Stimulated activated CD4-positive, alpha-beta T cell treated with anti-CD3 and anti-CD28 coated beads, Interleukin-12 subunit alpha, Interleukin-12 subunit beta, amount 100 ng/mL, for 4 hours (primary cell): ENCODE measurements around the gene C4orf17.
"Not testable (repeated sequence)": the region's sequence is repeated elsewhere in the genome, so short reads cannot be mapped to it uniquely, and the experiment has no call there.

Source experiments
- DNase-seq: peaks from one replicate; pipeline ENCODE4 v3.0.0-alpha.2; 2020

C4orf17 gene

DNA sequence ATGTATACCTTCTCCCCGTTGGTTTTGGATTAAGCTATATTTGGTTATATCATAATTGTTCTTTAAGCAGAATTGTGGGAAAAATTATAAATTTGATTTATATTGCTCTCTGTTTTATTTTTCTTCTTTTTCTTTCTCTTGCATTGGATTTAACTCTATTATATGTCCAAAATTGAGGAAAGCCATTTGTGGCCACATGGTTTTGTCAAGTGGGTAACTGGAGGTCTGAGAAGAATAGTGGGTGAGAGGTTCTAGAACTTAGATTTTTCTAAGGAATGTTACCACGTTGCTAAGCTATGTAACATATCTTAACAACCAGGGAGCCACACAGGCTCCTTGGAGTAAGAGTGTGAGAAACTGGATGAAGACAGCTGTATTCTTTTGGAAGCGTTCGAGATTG is at the start of gene C4orf17:
Gene C4orf17 (plus strand): TSS at position 301 of the 400 bp plus-strand sequence. CDS start 2,061 bp downstream, outside the sequence.
- DNase-seq, result no peak

DNA sequence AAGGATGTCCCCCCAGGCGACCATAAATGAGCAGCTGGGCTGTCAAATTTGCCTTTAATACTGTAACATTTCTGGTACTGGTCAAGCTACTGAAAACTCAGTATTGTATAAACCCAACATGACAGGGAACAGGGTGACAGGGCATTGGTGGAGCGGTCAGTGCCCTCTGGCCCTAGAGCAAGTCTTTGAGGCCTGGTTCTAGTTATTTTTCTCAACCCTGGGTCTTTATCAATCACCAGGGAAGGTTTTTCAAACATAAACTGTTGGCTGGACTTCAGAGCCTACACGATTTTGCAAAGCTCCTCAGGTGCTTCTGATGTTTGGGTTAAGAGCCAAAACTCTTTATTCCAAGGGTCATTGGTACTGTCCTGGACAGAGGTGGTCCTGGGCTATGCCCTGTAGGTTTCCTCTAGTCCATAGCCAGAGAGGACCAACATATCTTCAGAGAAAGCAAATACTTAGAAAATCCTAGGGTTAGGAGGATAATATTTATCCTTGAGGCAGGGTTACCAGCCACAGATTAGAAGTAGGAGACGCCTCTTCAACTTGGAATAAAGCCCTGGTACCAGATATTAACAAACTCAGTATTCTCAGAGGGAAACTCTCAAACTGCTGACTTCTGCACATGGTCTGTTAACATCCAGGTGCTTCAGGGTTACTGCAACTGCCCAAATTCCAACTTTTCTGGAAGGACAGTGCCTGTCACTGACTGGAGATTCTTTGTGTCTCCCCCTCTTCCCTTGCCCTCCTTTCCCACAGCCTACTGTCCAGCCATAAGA is 49.0 kb upstream of the C4orf17 start:
- DNase-seq, result no peak

DNA sequence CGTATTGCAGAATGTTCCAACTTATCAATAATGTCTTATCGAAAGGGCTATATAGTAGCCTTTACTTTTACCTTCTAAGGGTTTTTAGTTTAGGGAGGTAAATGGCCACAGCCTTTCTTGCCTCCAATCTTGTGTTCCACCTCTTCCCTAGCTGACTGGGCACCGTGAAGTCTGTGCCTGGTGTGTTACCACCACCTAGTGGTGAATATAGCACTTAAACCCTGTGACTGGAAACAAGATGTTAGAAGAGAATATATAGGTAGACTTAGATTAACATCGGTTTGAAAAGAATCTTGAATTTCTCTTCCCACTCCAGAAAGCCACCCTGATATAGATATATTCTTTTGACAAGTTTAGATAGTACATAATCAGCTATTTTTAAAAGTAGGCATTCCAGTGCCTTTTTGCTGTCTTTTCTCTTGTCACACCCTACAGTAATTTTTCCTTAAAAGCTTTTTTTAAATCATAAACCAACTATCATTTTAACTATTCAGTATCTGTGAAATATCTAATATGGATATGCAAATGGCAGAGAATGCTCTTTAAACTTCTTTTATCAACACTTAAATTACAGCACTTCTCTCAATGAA is 47.9 kb upstream of the C4orf17 start:
- peak; percentile 24 for DNase-seq

DNA sequence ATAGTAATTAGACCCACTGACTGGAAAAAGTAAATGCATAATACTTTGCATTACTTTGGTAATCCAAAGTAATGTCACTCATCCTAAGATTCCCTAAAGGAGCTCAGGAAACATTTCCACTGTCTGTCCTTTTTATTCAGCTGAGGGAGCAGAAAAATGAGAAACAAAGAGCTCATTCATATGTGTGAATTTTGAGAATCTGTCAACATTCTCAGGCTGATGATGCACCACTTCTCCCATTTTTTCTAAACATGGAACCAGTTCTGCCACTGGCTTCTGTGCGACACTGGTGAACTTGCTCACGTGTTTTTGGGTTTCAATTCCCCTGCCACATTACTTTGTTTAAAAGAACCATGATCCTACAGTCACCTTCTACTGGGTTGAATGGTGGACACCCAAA is 47.3 kb upstream of the C4orf17 start:
- DNase-seq, result no peak

DNA sequence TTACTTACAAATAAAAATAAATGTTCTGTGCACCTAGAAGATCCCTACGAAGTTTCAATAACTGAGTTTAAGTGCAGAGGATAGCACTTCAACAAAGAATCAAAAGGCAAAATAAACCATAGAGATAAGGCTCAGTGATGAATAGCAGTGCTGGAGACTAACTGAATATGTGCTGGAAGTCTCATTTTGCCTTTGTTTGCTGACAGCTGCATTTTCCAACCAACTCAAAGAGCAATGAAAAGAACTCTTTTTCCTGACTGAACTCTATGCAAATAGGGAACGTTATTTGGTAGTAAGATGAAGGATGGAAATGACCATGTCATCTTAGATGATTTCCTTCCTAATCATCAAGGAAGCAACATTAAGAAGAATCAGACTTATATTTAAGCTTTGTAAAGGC is 42.9 kb upstream of the C4orf17 start:
- DNase-seq, result no peak

DNA sequence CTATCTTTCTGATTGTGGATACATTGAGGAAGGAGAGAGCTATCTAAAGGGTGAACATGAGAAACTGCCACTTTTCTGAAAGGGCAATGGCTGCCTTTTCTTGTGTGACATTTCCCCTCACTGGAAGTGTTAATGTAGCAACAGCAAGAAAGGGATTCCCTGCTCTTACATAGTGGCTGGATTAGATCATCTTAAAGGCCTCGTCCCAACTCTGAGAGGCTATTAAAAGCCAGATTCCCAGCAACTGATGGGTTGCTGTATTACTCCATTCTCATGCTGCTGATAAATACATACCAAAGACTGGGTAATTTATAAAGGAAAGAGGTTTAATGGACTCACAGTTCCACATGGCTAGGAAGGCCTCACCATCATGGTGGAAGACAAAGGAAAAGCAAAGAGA is 41.9 kb upstream of the C4orf17 start:
- no peak for DNase-seq

DNA sequence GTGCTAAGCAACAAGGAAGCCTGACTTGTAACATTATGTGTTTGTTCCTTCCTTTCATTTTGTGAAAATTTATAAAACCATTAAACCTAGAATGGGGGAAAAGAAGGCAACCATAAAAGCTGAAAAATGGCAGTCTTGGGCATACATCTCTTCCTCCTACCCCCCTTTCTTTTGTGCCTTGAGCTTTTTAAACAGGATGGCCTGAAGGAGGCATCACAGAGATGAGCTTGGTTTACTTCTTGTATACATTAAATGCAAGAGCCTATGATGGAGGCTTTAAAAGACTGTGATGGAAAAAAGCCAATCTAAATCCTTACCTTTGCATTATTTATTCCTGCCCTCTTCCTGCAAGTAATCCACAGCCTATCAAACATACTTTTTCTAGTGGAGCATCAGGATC is 39.5 kb upstream of the C4orf17 start:
- no peak for DNase-seq

DNA sequence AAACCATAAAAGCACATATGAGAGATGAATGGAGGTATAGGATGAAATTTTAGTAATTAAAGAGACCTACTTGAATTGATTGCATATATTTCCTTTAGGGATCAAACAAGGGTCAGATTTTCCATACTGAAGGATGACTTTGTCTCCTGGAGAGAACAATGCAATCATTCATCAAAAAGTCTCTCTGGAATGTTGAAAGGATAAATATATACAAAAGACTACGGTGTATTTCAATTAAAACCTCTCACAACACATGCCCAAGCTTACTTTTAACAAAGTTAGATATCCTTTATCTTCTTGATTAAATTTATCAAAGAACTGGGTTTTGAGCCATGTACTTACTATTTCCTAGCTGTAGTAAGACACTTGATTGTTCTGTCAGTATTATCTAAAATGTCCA is 38.9 kb upstream of the C4orf17 start:
- DNase-seq, result no peak

DNA sequence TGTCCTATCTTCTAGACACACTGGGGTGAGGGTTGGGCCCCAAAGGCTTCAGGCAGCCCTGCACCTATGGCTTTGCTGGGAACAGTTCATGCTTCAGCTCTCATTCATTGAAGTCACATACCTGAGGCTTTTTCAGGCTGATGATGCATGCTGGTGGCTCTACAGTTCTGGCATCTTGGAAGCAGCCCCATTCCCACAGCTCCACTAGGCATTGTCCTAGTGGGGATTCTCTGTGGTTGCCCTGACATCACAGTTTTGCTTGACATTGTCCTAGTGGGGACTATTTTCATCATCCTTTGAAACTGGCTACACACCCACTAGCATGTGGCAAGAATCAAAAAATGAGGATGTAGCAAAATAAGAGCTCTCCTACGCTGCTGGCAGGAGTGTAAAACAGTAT is 37.7 kb upstream of the C4orf17 start:
- no peak for DNase-seq

DNA sequence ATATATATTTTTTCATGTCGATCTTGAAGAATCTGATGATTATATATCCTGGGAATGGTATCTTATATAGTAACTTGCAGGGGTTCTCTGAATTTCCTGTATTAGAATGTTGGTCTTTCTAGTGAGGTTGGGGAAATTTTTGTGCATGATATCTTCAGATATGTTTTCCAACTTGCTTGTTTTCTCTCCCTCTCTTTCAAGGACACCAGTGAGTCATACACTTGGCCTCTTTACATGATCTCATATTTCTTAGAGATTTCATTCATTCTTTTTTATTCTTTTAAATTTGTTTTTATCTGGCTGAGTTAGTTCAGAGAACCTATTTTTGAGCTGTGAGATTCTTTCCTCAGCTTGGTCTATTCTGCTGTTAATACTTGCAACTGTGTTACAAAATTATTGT is 27.2 kb upstream of the C4orf17 start:
- DNase-seq, result no peak

DNA sequence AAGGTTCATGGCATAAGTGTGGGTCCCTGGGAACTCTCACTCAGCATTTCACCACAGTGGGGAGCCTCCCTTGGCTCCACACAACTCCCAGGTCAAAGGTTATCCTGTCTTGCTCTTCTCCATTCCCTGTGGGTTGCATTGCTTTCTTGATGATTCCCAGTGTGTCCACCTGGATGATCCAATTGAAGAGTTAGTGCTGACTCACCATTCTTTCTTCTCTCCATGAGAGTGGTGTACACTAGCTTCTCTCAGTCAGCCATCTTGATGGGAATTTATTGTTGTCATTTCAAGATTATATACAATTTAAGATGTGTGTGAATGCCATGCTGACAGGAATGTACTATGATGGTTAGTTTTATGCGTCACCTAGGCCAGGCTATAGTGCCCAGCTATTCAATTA is 25.6 kb upstream of the C4orf17 start:
- no peak for DNase-seq

DNA sequence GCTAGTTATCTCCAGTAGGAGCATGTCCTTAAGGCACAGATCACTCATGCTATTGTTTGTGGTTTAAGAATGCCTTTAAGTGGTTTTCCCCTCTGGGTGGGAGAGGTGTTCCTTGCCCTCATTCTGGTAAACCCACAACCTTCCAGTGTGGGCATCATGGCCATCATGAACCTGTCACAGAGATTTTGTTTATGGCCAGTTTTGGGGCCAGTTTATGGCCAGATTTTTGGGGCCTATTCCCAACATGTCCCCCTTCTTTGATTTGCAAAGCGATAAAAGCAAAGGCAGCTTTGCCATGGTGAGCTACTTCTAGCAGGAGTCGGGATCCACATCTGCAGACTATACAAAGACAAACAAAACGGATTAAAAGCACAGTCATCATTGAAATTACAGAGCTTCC is 24.2 kb upstream of the C4orf17 start:
- DNase-seq, result not testable (repeated sequence)

DNA sequence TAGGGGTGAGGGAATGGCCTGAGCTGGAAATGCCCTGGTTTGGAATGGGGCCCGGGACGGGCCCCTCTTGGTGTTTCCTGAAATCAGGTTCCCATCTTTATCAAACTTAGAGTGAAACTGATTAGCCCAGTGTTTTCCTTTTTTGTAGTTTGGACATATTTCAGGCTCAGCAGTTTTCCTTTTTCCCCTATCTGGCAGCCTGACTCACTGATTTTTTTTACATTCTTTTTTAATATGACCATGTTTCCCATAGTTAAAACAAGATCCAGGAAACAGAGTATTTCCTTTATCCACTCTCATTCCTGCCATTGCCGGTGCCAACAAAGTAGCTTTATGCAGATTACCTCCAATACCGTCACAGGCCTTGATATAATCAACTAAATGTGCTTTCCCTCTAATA is 20.5 kb upstream of the C4orf17 start:
- DNase-seq, result no peak

DNA sequence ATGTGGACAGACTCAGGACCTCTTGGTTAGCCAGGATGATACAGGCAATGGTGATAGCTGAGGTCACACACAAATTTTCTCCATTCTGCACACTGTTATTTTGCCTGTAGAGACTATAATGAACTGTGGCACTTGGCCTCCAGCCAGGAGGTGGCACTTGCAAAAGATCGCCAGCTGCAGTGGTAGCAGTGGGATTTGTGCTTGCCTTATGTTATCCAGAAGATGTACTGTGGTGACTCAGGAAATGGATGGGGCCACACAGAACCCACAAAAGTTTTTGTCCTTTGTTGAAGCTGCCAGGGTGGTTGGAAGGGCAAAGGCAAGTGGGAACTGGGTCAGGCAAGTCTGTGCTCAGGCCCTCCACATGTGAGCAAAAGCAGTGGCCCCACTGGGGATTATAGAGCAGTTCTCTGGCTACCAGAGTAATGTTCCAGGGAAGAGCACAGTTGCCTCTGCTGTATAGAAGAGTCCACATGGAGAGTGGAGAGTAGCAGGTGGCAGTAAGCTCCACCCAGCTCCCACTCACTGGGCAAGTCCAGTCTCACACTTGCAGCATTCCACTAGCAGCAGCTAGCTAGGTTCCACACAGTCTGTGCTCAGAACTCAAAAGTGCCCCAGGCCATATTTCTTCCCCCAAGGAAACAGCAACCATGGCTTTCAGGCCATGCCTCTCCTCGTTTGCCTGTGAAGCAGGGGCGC is 5.9 kb upstream of the C4orf17 start:
- no peak for DNase-seq

DNA sequence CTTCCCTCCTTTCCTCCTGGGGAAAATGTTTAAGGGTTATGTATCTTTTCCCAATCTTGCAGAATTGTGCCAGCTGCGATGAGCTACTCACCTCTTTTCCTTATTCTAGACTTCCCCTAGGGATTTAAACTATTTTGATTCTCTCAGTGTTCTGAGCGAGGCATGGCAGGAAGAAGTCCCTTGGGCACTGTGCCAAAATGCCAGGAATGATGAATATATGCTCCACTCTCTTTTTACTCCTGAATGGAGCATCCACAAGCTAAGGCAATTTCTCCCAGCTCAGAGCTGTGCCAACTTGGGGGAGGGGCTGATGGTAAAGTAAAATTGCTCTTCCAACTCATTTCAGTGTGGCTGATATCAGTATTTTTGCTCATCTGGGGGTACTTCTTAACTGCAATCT is 4.0 kb upstream of the C4orf17 start:
- DNase-seq, result no peak

DNA sequence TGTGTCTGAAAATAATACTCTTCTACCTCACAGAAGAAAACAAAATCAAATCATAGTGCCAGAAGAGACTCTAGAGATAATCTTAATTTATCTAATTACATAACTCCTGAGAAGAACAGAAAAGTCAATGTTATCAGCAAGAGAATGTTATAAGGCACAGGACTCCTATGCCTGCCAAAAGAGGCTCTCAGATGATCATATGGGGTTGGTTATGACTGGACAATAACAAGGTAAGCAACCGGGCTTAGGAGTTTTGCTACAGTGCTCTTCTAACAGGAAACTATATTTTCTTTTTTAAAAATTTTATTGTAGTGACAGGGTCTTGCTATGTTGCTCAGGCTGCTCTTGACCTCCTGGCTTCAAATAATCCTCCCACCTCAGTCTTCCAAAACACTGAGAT is 3.5 kb upstream of the C4orf17 start:
- DNase-seq, result no peak

DNA sequence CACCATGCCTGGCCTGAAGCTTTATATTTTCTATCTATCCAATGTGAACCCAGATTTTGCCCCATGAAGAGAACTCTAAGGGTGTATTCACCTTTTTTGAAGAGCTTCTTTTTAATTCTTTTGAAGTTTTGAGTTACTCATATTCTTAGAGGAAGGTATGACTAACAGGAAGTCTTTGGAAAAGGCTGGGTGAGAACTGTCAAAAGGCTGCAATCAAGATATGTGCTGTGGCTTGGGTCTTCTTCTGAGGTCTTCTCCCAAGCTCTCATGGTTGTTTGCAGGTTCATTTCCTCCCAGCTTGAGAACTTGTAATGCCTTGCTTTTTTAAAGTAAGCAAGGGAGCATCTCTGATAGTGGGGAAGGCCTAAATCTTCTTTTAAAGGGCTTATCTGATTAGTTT is 3.1 kb upstream of the C4orf17 start:
- DNase-seq, result no peak

DNA sequence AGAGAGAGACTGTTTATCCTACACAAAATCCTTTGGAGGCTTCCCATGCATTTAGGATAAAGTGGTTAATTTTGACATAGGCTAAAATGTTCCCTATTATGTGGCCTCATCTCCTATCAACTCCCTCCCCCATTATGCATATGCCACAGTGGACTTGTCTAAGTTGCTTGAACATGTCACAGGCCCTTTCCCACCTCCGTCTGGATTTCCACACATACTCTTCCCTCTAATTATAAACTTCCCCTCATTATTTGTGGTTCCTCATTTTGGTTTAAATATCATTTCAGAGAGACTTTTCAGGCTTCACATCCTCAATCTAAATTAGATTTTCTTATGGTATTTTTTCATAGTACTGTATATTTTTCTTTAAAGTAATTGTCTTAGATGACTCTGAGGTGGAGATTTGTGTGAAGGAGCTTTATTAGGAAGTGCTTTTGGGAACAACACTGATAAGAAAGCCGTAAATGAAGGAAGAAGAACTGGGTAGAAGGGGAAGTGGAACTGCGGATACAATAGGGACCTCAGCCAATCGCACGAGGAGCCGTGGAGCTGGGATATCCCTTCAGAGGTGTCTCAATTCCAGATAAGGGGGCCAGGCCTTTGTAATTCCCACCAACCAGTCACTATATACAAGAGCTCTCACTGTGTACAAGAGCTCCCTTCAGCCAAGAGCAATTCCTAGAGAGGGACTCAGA is 7.9 kb downstream of the C4orf17 start:
- no peak for DNase-seq

DNA sequence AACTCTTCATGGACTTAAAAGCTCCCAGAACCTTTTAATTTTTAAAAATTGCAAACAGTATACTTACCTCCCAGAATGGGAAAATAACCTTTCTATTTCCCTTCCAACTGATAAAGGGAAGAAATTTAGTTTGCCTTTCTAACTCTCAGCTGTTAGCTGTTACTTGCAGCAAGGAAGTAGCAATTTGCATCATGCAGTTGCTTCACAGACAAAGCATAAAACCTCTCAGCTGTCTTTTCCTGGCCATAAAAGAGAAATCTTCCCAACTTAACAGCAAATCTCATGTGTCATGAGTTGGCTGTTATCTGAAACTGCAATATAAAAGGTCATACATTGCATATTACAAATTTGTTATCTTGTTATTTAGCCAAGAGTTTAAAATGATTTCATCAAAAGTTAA is 18.4 kb downstream of the C4orf17 start:
- no peak for DNase-seq

DNA sequence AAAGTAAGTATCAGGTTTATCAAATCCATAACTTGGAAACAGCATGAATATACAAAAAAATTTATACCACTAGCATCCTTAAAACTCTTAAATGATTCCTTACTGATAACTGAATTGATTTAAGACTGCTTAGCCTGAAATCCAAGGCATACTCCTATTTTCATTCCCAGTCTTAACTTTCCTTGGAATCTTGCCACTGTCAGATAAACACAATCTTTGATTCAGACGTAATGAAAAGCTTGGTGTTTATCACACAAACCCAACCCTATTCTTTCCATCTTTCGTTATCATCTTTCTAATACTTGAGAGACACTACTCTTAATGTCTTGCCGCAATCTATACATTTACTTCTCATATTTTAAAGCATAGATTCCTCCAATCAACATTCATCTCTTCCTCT is 19.1 kb downstream of the C4orf17 start:
- no peak for DNase-seq

DNA sequence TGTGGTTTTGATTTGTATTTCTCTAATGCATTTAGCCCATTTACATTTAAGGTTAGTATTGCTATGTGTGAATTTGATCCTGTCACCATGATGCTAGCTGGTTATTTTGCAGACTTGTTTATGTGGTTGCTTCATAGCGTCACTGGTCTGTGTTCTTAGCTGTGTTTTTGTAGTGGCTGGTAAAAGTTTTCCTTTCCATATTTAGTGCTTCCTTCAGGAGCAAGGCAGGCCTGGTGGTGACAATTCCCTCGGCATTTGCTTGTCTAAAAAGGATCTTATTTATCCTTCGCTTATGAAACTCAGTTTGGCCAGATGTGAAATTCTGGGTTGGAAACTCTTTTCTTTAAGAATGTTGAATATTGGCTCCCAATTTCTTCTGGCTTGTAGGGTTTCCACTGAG is 23.9 kb downstream of the C4orf17 start:
- DNase-seq, result not testable (repeated sequence)

DNA sequence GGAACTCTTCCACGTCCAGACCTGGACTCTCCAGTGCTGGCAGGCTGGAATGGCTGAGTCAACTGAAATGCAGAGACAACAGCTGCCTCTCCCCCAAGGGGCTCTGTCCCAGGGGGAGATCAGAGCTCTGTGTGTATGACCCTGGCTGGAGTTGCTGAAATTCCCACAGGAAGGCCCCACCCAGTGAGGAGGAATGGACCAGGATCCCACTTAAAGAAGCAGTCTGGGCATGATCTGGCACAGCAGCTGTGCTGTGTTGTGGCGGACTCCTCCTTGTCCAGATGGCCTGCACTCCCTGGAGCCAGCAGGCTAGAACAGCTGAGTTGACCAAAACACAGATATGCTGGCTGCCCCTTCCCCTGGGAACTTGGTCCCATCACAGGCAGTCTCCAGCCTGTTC is 25.4 kb downstream of the C4orf17 start:
- DNase-seq, result no peak

DNA sequence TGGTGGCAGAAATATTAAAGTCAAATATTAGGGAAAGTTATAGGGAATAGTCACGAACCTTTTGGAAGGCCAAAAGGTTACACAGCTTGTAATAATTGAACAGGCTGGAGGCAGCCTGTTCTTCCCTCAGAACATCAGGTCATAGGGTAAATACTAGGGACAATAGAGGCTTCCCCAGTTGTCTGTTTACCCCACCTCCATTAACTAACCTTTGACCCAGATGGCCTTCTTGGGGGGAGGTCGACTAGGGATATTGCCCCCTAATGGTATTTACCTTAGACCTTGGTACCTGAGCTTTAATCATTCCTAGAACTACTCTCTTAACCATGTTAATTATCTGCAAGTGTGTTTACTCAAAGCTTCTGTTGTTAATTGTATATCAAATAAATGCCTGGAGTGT is 26.0 kb downstream of the C4orf17 start:
- DNase-seq, result no peak

DNA sequence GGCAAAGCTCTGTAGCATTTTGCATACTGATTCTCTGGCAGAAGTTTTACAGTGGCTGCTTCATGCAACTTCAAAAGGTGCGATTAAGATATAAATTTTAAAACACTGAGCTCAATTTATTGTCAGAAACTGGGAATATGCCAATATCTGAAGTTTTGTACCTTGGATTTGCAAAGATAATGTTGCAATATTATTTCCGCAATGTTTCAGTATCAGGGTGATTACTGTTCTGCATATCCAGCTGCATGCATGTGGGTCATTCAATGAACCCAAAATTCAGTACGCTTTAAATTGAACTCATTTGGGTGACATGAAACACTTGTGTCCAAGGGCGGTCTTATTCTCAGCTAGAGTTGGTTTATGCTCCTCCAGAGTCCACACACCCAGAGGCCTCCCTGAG is 26.9 kb downstream of the C4orf17 start:
- no peak for DNase-seq
